GM18526 (cell line): Measurements from ENCODE around the gene COL1A1.

Source experiments
- POLR2A ChIP-seq: IDR thresholded peaks from 3 replicates; pipeline ENCODE4 v1.6.1; 2011; ENCODE audit not compliant: insufficient read length; ENCODE audit errors: extremely low read depth

Gene COL1A1

GRCh38 chr17:50165066-50165465, 36.4 kb downstream of the COL1A1 start:
- TF ChIP-seq POLR2A: no peak

DNA sequence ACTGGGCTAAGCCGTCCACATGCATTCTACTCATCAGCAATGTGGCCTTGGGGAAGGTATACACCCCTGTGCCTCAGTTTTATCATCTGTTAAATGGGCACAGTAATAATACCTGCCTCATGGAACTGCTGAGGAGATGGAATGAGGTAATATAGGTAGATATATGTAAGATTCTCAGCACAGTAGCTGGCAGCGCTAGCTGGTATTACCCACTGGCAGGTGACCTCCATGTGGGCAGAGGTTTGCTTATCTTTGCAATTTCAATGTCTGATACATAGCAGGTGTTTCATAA, 36.8 kb downstream of the COL1A1 start:
- TF ChIP-seq POLR2A: no peak

GRCh38 chr17:50163843-50164696, 37.4 kb downstream of the COL1A1 start:
- TF ChIP-seq POLR2A: no peak

GRCh38 chr17:50162466-50163254, 38.8 kb downstream of the COL1A1 start:
- no peak for TF ChIP-seq POLR2A

DNA sequence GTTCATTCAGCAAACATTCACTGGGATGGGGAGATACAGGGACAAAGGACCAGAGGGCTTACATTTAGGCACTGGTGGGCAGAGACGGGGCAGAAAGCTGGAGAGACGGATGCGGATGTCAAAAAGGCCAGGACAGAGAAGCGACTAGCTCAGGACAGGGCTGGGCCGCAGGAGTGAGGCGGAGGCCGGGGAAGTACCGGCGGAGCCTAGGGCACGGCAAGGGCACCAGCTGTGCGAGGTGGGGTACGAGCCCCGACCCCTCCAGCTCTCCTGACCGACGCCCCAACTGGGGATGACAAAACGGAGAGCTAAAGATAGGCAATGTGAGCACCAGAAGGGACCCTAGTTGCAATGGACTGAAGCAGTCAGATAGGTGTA, 39.5 kb downstream of the COL1A1 start:
- TF ChIP-seq POLR2A: no peak

DNA sequence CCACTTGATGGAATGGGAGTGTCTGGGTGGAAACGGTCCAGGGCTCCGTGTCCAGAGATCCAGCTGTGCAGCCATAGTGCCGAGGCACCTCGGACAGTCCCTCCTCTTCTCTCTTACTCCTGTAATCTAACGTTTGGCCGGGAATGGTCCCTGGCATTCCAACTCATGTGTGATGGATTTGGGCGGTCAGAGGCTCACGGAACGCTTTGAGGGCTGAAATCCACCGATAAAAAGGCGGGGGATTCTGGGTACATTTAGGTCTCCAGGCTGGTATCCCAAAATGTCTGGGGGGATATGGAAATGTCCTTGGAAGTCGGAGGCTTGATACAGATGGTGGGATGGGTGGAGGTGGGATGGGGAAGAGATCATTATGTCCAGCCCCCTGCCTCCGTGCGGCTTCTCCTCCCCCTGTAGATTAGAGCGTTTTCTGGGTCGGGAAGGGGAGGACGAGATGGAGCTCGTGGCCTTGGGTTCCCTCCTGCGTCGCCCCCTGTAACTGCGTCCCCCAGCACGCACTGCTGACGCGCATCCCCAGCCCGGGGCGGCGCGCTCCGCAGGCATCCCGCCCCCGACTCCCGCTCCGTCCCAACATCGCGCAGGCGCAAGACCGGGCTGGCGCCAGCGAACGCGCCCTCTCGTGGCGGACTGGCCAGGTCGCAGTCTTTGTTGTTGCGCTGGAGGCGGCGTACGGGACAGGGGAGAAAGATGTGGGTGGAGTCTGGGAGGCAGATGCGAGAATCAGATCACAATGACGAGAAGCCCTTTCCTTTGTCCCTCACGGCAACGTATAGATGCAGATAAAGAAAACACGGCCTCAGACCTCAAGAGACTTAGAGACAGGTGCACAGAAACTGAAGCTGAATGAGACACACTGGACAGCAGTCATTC, 40.2 kb downstream of the COL1A1 start:
- peak; percentile 59 for TF ChIP-seq POLR2A

DNA sequence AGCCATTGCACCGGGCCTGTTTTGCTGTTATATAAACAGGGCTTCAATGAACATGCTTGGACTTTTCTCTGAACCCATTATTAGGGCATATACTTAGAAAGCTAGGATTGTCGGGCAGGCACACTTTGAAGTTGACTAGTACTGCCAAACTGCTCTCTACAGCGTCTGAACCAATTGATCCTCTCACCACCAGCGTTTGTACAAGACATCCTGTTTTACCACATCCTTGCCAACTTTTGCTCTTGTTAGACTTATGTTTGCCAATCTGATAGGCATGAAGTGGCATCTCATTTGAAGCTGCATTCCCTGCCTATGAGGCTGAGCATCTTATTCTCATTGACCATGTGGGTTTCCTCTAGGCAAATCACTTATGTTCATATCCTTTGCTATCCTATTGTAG, 43.5 kb downstream of the COL1A1 start:
- no peak for TF ChIP-seq POLR2A

DNA sequence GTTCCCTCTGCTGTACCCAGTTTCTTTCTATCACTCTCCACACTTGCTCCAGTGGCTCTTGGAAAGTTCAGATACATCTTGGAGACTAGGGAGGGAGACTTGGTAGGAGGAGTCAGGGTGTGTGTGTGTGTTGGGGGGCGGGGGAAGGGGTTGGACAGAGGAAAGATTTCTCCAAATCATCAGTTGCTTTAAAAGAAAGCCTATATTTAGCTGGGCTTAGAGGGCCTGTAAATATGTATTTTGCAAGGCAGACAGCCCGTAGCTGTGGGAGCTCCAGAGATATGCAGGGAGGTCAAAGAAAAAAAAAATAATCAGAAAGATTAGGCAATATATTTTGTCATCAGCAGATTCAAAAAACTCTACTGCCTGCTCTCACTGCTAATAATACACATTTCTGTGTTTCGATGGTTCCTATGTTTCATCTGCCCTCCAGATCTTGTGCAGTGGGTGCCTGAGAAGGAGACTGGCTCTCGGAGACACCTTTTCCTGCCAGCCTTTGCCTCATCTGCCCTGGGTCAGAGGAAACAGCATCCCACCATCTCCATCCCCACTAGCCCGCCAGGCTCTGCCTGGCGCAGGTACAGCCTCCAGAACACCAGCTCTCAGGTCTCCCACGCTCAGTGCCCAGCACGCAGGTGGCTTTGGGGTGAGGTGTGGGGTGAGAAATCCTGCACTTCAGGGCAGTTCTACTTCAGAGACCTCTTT, 46.2 kb downstream of the COL1A1 start:
- no peak for TF ChIP-seq POLR2A

DNA sequence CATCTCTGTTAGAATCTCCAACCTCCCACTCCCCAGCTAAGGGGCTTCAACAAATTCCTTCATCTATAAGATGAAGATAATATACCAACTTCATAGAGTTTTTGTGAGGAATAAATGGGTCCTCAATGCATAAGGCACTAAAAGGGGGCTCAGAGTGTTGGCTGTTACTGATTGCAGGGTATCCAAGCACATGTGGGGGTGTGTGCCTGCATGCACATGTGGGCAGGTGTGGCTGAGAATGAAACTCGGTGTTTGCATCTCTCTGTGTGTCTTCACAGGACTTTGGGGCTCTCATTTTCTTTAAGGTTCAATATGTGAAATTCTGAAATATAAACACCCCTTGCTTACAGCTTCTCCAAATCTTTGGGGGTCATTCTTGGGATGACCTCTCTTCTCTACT, 46.8 kb downstream of the COL1A1 start:
- TF ChIP-seq POLR2A: no peak

- TF ChIP-seq POLR2A: no peak
These were observed 47.5 kb downstream of the COL1A1 start for GRCh38 chr17:50153650-50154575.

- no peak for TF ChIP-seq POLR2A
These were observed 48.7 kb downstream of the COL1A1 start for GRCh38 chr17:50152736-50153135.

- TF ChIP-seq POLR2A: peak; percentile 27
These were observed 49.4 kb downstream of the COL1A1 start for GRCh38 chr17:50151937-50152547.

- TF ChIP-seq POLR2A: peak; percentile 50
These were observed 50.1 kb downstream of the COL1A1 start for GRCh38 chr17:50151041-50151936.
